ENCODE data around the gene CHMP6. TPM values are rescaled to one million over a fixed set of nuclear protein-coding genes. Genes with fewer than 3 reads are reported as not detected.
A peak's percentile ranks its signal among the peaks of the same experiment; 100 is the strongest.
"Not testable (repeated sequence)": the region's sequence is repeated elsewhere in the genome, so short reads cannot be mapped to it uniquely, and the experiment has no call there.

The CHMP6 gene
- total RNA-seq, 1 donor from 2014 or later: 14.9 TPM

DNA sequence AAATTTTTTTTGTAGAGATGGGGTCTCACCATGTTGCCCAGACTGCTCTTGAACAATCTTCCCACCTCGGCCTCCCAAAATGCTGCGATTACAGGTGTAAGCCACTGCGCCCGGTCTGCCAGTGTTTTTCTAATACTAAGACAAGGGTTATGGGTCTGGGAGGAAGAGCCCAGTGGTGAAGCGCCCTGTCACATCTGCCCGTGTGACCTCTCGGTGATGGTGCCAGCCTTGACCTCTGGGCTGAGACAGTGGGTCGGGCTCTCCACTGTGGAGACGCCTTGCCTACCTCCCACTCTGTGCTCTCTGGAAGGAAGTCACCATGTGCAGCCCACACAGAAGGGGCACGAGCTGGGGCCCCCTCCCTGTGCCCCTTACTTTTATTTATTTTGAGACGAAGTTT, 38.2 kb downstream of the CHMP6 start:
- DNase-seq (ENCODE audit: low spot score): no peak

- DNase-seq (ENCODE audit: low spot score): not testable (repeated sequence)
These were observed 38.7 kb downstream of the CHMP6 start for GRCh38 chr17:81030312-81030711.

GRCh38 chr17:81030741-81031565, 39.3 kb downstream of the CHMP6 start:
- no peak for DNase-seq (ENCODE audit: low spot score)

GRCh38 chr17:81031566-81032550, 40.2 kb downstream of the CHMP6 start:
- DNase-seq (ENCODE audit: low spot score): no peak

- no peak for DNase-seq (ENCODE audit: low spot score)
These were observed 41.2 kb downstream of the CHMP6 start for GRCh38 chr17:81032641-81033480.

DNA sequence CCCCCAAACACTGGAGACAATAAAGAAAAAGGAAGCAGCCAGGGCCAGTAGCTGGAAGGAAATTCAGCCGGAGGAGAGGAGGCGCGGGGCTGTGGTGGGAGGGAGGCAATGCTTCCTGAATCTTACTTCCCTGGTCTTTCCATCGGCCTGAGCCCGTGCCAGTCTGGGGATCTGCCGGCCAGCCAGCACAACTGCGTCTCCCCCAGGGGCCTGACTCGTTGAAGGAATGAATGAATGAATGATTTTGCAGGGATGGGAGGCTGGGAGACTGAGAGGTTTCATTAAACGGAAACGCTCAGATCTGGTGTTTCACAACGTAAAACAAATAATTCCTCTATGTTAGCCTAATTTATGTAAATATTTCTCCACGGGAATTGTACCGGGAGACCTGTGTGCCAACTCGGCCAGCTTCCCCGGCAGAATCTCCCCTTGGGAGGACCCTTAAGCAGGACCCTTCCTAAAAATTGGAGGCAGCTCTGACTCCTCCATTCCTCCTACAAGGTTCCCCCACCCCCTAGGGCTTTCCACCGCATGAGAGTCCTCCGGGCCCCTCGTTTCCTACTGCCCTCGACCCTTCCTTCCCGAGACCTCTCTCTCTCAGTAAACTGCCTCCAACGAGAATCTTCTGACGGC, 42.0 kb downstream of the CHMP6 start:
- DNase-seq (ENCODE audit: low spot score): no peak

DNA sequence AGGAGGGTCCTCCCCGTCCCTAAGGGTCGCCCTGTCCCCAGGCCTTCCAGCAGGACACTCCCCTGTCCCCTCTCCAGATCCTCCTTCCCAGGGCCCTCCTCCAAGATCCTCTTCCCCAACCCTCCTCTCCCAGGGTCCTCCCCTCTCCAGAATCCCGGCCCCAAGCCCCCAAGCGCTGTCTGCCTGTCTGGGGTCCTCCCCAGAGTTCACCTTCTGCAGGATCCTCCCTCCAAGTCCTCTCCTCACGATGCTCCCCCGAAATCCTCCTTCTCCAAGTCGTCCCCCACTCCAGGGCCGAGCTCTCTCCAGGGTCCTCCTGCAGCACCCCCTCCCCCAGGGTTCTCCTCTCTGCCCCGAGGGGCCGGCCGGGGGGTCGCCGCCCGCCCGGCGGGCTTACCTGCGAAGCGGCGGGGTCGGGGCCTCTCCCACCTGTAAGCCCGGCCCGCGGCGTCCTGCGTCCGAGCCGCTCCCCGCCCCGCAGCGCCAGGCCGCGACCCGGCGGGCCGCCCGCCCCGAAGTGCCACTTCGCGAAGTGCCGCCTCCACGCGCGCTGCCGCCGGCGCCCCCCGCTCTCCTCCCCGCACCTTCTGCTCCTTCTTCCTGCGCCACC, 42.6 kb downstream of the CHMP6 start:
- DNase-seq (ENCODE audit: low spot score): no peak

GRCh38 chr17:81034779-81035520, 43.3 kb downstream of the CHMP6 start, which contains the start of gene BAIAP2:
TSS of gene BAIAP2 (plus strand) at chr17:81035151. CDS start at chr17:81035255, 104 bp downstream.
- peak; percentile 96 for DNase-seq (ENCODE audit: low spot score)

DNA sequence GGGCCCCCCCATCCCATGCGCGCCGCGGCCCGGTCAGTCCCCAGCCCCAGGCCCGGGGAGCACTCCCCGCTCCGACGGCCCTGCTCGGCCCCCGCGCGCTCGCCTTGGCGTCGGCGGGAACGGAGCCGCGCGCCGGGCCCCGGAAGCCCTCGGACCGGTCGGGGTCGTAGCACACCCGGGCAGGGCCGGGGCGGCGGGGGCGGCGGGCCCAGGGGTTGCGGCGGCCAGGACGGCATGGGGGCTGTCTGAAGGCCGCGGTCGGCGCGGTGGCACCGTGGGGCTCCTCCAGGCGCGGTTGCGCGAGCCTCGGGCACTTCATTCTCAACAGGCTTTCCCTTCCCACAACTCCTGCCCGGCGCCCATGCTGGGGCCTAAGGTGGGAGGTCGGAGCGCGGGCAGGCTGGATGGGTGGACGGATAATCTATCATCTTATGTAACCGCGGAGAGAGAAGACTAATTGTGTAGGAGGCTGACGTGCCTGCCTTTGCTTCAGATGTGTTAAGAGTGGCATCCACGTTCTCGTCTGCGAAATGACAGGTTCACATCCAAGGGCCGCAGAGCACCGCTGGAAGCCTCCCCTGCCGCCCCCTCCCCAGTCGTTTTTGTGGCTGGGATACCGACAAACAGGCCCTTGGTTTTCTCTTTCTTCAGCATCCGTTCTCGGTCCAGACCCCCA, 44.0 kb downstream of the CHMP6 start:
- no peak for DNase-seq (ENCODE audit: low spot score)

GRCh38 chr17:81036197-81036941, 44.7 kb downstream of the CHMP6 start:
- no peak for DNase-seq (ENCODE audit: low spot score)

DNA sequence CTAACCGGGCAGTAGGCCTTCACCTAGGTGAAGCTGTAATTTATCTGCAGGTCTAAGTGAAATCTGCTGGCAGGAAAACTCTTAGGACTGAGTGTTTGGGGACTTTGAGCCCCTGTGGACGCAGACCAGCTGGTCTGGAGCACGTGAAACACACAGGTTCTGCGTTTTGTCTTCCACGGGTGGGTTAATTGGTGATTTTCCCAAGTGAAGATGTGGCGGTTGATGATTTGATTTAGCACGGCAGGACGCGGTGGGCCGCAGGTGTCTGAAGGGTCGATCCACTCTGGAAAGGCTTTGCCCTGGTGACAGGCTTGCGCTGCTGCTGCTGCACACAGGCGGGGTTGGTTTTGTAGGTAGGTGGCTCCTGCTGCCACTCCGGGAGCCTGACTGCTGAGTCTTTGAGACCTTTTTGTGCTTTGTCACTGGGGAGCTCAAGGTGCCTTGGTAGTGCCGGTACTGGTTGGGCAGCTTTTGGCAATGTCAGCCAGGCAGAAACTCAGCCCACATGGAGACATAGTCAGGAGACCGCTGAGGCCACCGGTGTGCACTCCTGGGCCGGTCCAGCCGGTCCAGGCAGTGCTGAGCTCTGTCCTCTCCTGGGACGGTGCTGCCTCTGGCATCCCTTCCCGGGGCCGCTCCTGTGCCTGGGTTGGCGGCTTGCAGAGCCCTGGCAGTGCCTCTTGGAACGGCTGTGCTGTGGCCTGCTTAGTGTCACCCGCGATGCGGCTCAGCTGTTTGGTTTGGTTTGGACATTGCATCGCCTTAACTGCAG, 45.6 kb downstream of the CHMP6 start:
- DNase-seq (ENCODE audit: low spot score): peak; percentile 46

GRCh38 chr17:81037798-81038733, 46.4 kb downstream of the CHMP6 start:
- no peak for DNase-seq (ENCODE audit: low spot score)

- no peak for DNase-seq (ENCODE audit: low spot score)
These were observed 47.5 kb downstream of the CHMP6 start for GRCh38 chr17:81039096-81039495.

DNA sequence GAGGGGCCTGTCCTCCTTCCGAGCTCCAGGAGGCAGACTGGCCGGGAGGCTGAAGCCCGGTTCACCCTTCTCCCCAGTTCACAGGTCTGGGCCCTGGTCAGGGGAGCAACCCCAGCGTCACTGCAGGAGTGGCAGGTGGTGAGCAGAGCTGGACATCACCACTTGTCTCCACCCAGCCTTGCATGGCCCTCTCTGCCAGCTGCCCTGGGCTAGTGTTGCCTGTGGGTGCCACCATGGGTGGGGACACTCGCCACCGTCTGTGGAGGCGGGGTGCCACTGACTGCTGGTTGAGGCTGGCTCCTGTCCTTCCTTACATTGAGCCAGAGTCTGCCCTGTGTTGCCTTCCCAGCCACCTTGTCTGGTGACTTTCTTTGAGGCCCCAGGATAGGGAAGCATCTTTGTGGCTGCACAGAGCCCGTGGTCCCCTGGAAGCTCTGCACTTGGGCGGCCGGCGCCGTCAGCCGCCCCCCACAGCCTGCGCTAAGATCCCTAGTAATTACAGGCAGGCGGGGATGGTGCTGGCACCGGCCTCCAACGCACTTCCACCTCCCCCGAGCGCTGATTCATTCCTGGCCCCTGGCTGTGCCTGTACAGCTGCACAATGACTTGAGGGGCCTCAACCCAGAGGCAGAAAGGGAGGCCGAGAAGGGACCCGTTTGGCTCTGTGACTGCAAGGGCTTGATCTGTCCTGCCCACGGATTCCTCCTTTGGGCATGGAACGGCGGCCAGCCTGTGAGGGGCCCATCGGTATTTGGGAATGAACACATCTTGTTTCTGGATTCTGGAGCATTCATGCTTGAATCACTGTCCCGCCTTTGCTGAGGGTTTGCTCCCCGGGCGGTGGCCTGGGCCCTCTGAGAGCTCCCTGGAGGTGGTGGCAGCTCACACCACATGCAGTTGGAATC, 48.5 kb downstream of the CHMP6 start:
- DNase-seq (ENCODE audit: low spot score): peak; percentile 49

- DNase-seq (ENCODE audit: low spot score): no peak
These were observed 49.2 kb downstream of the CHMP6 start for GRCh38 chr17:81040791-81041337.

All from umbilical cord (tissue), 2 donors.